ENCODE results near the gene TWF1.

Gene TWF1

DNA sequence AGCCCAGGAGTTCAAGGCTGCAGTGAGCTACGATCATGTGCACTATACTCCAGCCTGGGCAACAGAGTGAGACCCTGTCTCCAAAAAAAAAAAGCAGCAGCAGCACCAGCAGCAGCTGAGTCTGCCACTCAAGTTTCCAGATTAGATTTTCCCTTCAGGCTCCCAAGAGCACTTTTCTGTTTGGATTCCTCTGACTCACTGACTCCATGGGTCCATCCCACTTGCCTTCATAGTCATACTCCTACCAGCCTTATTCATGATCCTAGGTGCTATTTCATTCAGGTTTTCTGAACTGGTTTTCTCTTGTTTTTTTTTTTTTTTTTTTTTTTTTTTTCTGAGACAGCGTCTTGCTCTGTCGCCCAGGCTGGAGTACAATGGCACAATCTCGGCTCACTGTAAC, 6.8 kb upstream of the TWF1 start:
- no peaks in the 10 kb centered on the region for H3K27me3 ChIP-seq (ENCODE audit: insufficient read depth, poor library complexity, severe bottlenecking)
- no peak overlapping the region for H3K4me3 ChIP-seq (replicated peaks; ENCODE audit: insufficient read depth, low read length)
- H3K27ac ChIP-seq (replicated peaks): no peak overlapping the region
- no peak for DNase-seq (ENCODE audit: low read depth in 1 of 2, low spot score in 1 of 2)
- TF ChIP-seq GABPA (IDR thresholded peaks at IDR 0.05; ENCODE audit: low read depth): no peak
- no peak for TF ChIP-seq SPI1 (IDR thresholded peaks at IDR 0.05; ENCODE audit: borderline replicate concordance, low read depth)
- no peak for TF ChIP-seq POLR2AphosphoS5 (IDR thresholded peaks at IDR 0.05; ENCODE audit: low read depth)
- TF ChIP-seq, protein P1, sequence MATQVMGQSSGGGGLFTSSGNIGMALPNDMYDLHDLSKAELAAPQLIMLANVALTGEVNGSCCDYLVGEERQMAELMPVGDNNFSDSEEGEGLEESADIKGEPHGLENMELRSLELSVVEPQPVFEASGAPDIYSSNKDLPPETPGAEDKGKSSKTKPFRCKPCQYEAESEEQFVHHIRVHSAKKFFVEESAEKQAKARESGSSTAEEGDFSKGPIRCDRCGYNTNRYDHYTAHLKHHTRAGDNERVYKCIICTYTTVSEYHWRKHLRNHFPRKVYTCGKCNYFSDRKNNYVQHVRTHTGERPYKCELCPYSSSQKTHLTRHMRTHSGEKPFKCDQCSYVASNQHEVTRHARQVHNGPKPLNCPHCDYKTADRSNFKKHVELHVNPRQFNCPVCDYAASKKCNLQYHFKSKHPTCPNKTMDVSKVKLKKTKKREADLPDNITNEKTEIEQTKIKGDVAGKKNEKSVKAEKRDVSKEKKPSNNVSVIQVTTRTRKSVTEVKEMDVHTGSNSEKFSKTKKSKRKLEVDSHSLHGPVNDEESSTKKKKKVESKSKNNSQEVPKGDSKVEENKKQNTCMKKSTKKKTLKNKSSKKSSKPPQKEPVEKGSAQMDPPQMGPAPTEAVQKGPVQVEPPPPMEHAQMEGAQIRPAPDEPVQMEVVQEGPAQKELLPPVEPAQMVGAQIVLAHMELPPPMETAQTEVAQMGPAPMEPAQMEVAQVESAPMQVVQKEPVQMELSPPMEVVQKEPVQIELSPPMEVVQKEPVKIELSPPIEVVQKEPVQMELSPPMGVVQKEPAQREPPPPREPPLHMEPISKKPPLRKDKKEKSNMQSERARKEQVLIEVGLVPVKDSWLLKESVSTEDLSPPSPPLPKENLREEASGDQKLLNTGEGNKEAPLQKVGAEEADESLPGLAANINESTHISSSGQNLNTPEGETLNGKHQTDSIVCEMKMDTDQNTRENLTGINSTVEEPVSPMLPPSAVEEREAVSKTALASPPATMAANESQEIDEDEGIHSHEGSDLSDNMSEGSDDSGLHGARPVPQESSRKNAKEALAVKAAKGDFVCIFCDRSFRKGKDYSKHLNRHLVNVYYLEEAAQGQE (IDR thresholded peaks at IDR 0.05; ENCODE audit: insufficient replicate concordance, low read depth): no peak
- TF ChIP-seq, protein P2, sequence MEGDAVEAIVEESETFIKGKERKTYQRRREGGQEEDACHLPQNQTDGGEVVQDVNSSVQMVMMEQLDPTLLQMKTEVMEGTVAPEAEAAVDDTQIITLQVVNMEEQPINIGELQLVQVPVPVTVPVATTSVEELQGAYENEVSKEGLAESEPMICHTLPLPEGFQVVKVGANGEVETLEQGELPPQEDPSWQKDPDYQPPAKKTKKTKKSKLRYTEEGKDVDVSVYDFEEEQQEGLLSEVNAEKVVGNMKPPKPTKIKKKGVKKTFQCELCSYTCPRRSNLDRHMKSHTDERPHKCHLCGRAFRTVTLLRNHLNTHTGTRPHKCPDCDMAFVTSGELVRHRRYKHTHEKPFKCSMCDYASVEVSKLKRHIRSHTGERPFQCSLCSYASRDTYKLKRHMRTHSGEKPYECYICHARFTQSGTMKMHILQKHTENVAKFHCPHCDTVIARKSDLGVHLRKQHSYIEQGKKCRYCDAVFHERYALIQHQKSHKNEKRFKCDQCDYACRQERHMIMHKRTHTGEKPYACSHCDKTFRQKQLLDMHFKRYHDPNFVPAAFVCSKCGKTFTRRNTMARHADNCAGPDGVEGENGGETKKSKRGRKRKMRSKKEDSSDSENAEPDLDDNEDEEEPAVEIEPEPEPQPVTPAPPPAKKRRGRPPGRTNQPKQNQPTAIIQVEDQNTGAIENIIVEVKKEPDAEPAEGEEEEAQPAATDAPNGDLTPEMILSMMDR (IDR thresholded peaks at IDR 0.05; ENCODE audit: insufficient read depth, low read length): no peak

- no peak overlapping the region for H3K4me3 ChIP-seq (replicated peaks; ENCODE audit: insufficient read depth, low read length)
- DNase-seq (ENCODE audit: low read depth in 1 of 2, low spot score in 1 of 2): no peak
- H3K27me3 ChIP-seq (ENCODE audit: insufficient read depth, poor library complexity, severe bottlenecking): no peaks in the 10 kb centered on the region
- no peak overlapping the region for H3K27ac ChIP-seq (replicated peaks)
- TF ChIP-seq, protein P1 (IDR thresholded peaks at IDR 0.05; ENCODE audit: insufficient replicate concordance, low read depth): no peak
- TF ChIP-seq, protein P2 (IDR thresholded peaks at IDR 0.05; ENCODE audit: insufficient read depth, low read length): no peak
- no peak for TF ChIP-seq GABPA (IDR thresholded peaks at IDR 0.05; ENCODE audit: low read depth)
- no peak for TF ChIP-seq POLR2AphosphoS5 (IDR thresholded peaks at IDR 0.05; ENCODE audit: low read depth)
- no peak for TF ChIP-seq SPI1 (IDR thresholded peaks at IDR 0.05; ENCODE audit: borderline replicate concordance, low read depth)
These were observed 5.9 kb upstream of the TWF1 start for GRCh38 chr12:43812057-43812456.

DNA sequence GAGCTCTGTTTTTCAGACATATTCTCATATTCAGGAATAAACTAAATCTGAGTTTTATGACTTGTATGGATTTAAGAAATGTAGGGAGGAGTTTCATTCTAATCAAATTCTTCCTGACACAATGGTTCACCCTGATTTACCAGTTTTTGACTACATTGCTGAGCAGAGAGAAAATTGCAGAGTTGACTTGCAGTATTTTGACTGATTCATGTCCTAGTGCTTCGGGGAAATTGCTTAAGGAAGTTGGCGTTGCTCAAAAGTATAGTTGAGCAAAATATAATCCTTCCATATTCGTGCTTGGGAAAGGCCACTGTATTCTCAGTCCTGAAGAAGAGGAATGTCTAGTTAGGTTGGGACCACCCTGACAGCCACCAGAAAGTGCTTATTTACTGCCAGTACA, 1.3 kb upstream of the TWF1 start:
- Histone ChIP-seq H3K27me3 (ENCODE audit: insufficient read depth, poor library complexity, severe bottlenecking) (no peaks in the 10 kb centered on the region), H3K27ac (replicated peaks) (peak overlapping the region; percentile 94), H3K4me3 (replicated peaks; ENCODE audit: insufficient read depth, low read length) (no peak overlapping the region)
- TF ChIP-seq POLR2AphosphoS5 (IDR thresholded peaks at IDR 0.05; ENCODE audit: low read depth) (no peak), SPI1 (IDR thresholded peaks at IDR 0.05; ENCODE audit: borderline replicate concordance, low read depth) (no peak), GABPA (IDR thresholded peaks at IDR 0.05; ENCODE audit: low read depth) (no peak)
- TF ChIP-seq, protein P1 (IDR thresholded peaks at IDR 0.05; ENCODE audit: insufficient replicate concordance, low read depth): no peak
- TF ChIP-seq, protein P2 (IDR thresholded peaks at IDR 0.05; ENCODE audit: insufficient read depth, low read length): no peak
- DNase-seq (ENCODE audit: low read depth in 1 of 2, low spot score in 1 of 2): peak; percentile 8 to 24

All from HL-60 (cell line).